NCI-H2196 (cell line): ENCODE measurements around the gene ZNF664.
A peak's percentile ranks its signal among the peaks of the same experiment; 100 is the strongest.

Experiments
- DNase-seq: peaks from one replicate; lab custom pipeline; 2025; ENCODE audit not compliant: unreplicated experiment; lab: John Stamatoyannopoulos, UW

ZNF664 gene

GRCh38 chr12:123972457-123973401, at the start of gene ZNF664, which contains the start of gene CCDC92:
TSS of gene ZNF664 (plus strand) at chr12:123973215. CDS start at chr12:124012145, 38,930 bp downstream.
TSS of gene CCDC92 (minus strand) at chr12:123972831. CDS start at chr12:123944305, 28,526 bp downstream.
- DNase-seq, result peak; percentile 99

- no peak for DNase-seq
These were observed 49.1 kb upstream of the ZNF664 start for GRCh38 chr12:123923927-123924326.

GRCh38 chr12:123924539-123924938, 48.5 kb upstream of the ZNF664 start:
- no peak for DNase-seq

- DNase-seq, result no peak
These were observed 44.6 kb upstream of the ZNF664 start for GRCh38 chr12:123928274-123928865.

GRCh38 chr12:123928897-123929296, 44.1 kb upstream of the ZNF664 start:
- no peak for DNase-seq

GRCh38 chr12:123929946-123930583, 43.0 kb upstream of the ZNF664 start:
- no peak for DNase-seq

- DNase-seq, result no peak
These were observed 41.2 kb upstream of the ZNF664 start for GRCh38 chr12:123931686-123932321.

GRCh38 chr12:123933214-123933613, 39.8 kb upstream of the ZNF664 start:
- no peak for DNase-seq

GRCh38 chr12:123934016-123934620, 38.9 kb upstream of the ZNF664 start:
- no peak for DNase-seq

GRCh38 chr12:123934829-123935228, 38.2 kb upstream of the ZNF664 start:
- DNase-seq, result no peak

GRCh38 chr12:123935956-123936355, 37.1 kb upstream of the ZNF664 start:
- no peak for DNase-seq

GRCh38 chr12:123936471-123936870, 36.5 kb upstream of the ZNF664 start:
- no peak for DNase-seq

GRCh38 chr12:123936956-123937706, 35.9 kb upstream of the ZNF664 start:
- DNase-seq, result no peak

- DNase-seq, result no peak
These were observed 35.1 kb upstream of the ZNF664 start for GRCh38 chr12:123937707-123938591.

- no peak for DNase-seq
These were observed 34.1 kb upstream of the ZNF664 start for GRCh38 chr12:123938679-123939480.

- no peak for DNase-seq
These were observed 33.0 kb upstream of the ZNF664 start for GRCh38 chr12:123939716-123940626.

GRCh38 chr12:123940627-123940966, 32.4 kb upstream of the ZNF664 start:
- no peak for DNase-seq
